NCI-H748 (cell line): ENCODE data around the gene APOL3.
A peak's percentile ranks its signal among the peaks of the same experiment; 100 is the strongest.
"Not testable (repeated sequence)": the region's sequence is repeated elsewhere in the genome, so short reads cannot be mapped to it uniquely, and the experiment has no call there.

Experiments used
- DNase-seq: peaks from one replicate; lab custom pipeline; 2025; ENCODE audit not compliant: unreplicated experiment; lab: John Stamatoyannopoulos, UW

Gene APOL3

GRCh38 chr22:36136988-36137387 lies 23.6 kb downstream of the APOL3 start:
- no peak for DNase-seq

DNA sequence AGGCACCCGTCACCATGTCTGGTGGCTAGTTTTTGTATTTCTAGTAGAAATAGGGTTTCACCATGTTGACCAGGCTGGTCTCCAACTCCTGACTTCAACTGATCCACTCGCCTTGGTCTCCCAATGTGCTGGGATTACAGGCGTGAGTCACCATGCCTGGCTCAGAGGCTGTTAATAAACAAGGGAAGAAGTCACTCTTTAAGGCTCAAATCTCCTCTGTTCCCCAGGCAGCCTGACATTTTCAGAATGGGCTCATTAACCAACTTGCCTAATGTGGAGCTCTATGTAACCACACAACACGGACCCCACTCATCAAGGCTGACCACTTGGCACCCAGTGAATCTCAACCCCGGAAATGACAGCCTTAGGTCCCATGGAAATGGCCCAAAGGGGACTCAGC lies 24.1 kb downstream of the APOL3 start:
- DNase-seq = no peak

GRCh38 chr22:36135306-36135980 lies 25.1 kb downstream of the APOL3 start:
- no peak for DNase-seq

- DNase-seq = no peak
These were observed 26.4 kb downstream of the APOL3 start for GRCh38 chr22:36134182-36134581.

DNA sequence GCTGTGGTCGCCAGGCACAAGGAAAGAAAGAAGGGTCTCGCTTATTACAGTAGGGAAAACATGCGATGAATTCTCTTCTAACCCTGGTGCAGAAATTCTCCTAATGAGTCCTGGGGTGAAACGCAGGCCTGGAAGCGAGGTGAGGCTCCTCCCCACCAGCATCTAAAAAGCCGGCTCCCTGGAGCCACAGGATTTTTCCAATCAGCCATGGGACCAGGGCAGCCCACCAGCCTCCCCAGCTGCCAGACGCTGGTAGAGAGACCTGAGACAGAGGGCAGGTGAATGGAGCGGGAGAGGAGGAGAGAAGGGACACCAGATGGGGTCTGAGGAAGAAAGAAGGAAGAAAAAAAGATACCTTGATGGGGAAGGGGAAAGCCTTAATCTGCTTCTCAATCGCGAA lies 28.6 kb downstream of the APOL3 start:
- DNase-seq = no peak

DNA sequence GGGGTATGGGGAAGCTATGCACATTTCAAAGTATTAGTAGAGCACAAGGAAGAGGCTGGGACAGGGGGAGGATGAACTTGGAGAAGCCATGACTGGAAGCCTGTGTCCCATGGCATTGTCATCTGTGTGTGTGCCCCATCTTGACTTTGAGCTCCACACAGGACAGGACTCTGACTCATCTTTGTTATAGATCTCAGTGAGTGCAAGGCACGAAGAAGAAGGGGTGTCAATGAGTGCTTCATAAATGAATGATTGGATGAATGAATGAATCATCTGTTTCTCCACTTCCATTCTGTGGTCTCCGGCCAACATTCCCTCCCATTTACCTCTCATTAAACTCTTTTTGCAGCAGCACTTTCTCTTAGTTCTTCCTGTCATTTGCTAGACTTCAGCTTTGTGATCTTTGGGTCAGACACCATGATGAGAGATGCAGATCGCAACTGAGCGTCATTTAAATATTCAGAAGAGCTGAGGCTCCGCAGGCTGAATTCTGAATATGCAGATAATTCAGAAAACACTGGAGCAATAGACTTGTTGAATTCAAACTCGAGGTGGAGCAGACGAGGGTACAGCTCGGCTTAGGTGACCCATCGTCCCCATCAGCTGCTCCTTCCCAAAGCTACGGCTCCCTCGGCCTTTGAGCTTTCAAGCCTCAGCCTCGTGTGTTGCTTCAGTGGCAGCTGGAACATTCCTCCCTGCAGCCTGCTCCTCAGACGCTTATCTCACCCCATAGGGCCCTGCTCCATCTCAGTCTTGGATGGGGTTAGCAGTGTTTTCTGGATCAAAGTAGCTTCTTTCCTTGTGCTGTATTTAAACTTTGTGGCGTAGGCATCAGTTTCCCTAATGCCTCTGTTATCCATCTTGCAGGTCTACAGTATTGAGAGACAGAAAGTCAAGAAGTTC lies 30.8 kb downstream of the APOL3 start:
- DNase-seq = no peak

DNA sequence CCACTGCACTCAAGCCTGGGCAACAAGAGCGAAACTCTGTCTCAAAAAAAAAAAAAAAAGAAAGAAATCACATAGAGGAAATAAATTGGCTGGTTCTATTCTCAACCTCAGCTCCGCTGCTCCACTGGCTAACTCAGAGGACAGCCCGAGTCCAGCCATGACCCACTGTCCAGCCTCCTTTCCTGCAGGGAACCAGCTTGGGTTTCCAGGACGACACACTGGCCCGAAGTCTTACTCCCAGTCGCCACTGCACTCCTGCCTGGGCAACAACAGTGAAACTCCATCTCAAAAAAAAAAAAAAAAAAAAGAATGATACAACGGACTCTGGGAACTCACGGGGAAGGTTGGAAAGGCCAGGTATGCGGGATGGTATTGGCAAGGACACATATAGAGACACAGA lies 31.5 kb downstream of the APOL3 start:
- DNase-seq = no peak

GRCh38 chr22:36125994-36126531 lies 34.5 kb downstream of the APOL3 start:
- DNase-seq = no peak

GRCh38 chr22:36125434-36125833 lies 35.1 kb downstream of the APOL3 start:
- DNase-seq = no peak

- no peak for DNase-seq
These were observed 35.9 kb downstream of the APOL3 start for GRCh38 chr22:36124666-36125065.

DNA sequence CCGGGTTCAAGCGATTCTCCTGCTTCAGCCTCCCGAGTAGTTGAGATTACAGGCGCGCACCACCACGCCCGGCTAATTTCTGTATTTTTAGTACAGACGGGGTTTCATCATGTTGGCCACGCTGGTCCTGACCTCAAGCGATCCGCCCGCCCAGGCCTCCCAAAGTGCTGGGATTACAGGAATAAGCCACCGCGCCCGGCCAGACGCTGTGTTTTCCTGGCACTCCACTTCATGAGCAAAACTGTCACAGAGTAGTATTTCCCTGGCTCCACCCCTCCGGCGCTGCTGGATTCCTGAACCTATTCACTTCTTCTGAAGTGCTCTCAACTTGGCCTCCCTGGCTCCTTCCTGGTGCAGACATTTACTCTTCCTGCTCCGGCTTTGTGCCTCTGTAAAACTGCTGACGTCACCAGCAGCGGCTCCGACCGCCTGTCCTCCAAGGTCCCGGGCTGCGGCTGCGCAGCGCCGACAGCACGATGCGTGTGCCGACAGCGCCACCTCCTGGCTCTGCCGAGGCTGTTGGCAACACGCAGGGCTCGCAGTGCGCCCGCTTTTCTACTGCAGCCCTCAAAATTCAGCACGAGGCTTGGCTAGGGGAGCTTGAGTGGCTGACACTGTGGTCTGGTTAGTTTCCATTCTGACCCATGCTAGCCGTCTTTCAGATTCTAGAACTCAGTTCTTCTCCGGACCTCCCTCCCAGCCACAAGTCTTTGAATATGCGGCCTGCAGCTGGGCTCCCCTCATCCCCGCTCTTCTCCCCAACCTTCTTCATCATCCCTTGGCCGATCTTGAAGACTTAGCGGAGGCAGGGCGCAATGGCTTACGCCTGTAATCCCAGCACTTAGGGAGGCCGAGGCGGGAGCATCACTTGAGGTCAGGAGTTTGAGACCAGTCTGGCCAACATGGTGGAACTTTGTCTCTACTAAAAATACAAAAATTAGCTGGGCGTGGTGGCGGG lies 36.6 kb downstream of the APOL3 start:
- DNase-seq = peak; percentile 91

- DNase-seq = not testable (repeated sequence)
These were observed 39.8 kb downstream of the APOL3 start for GRCh38 chr22:36120621-36121351.

DNA sequence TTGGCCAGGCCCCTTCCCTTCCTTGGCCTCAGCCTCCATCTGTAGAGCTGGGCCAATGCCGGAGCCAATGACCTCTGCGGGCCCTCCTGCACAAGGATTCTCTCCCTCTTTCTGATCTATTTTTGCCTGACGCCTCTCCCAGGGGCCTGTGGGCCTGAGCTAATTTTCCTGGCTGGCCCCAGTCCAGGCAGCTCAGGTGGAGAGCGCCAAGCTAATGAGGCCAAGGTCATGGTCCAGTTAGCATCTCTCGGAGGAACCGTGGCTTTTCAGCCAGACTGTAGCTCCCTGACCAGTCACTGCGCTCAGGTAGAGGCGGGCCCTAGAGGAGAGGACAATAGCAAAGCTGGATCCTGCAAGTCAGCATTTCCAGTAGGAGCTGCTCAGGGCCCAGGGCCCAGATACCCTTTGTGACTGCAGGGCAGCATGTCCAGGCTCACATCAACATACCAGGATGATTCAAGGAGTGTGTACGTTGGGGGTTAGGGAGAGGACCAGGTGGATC lies 43.5 kb downstream of the APOL3 start:
- DNase-seq = peak; percentile 4

- DNase-seq = no peak
These were observed 44.4 kb downstream of the APOL3 start for GRCh38 chr22:36116127-36116526.

- no peak for DNase-seq
These were observed 47.4 kb downstream of the APOL3 start for GRCh38 chr22:36113121-36113520.

DNA sequence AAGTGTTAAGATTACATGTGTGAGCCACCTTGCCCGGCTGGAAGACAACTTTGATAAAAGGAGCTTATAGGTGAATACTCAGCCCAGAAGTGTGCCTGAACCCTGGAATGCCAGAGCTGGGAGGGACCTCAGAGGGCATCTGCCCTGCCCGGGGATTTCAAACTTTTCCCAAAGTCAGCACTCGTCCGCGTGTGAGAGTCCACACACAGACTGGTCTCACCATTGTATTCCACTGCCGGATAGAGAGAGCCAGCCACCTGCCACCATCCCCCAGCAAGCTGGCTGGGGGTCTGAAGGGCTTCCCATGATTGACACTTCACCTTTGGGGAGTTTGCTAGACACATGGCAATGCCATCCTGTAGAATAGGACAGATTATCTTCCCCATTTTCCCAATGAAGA lies 49.2 kb downstream of the APOL3 start:
- DNase-seq = no peak

GRCh38 chr22:36110306-36110881 lies 50.2 kb downstream of the APOL3 start:
- no peak for DNase-seq

DNA sequence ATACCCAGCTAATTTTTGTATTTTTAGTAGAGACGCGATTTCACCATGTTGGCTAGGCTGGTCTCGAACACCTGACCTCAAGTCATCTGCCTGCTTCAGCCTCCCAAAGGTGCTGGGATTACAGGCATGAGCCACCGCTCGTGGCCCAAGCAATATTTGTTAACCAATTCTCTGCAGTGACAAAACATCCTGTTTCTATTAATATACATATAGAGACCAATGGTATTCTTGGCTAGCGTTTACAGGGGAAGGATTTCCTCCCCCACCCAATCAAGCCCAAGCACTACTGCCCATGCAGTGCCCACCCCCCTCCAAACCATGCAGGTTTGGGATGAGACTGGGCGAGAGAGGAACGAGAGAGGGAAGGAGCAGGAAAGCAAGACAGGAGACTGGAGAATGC lies 53.1 kb downstream of the APOL3 start:
- DNase-seq = no peak

- DNase-seq = no peak
These were observed 53.6 kb downstream of the APOL3 start for GRCh38 chr22:36106910-36107309.

DNA sequence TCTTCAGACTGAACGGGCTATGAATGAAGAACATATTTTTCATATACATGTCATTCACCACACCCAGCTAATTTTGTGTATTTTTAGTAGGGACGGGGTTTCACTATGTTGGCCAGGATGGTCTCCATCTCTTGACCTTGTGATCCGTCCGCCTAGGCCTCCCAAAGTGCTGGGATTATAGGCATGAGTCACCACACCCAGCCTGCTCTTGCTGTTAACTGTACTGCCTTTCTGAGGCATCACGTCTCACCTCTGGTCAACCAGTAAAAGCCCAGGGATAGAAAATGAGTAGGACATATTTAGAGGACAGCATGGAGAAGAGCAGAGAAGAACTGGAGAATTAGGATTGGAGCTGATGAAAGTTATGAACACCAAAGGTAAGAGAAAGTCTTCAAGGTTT lies 55.6 kb downstream of the APOL3 start:
- DNase-seq = no peak
